ENCODE data around the gene ARF4.
"Not testable (repeated sequence)": the region's sequence is repeated elsewhere in the genome, so short reads cannot be mapped to it uniquely, and the experiment has no call there.

The ARF4 gene

GRCh38 chr3:57597127-57597923 is at the start of gene ARF4:
Gene ARF4 (minus strand): TSS chr3:57597344. CDS start chr3:57597140, 204 bp downstream.
- DNase-seq: peak; percentile 95

GRCh38 chr3:57646723-57647122 is 49.6 kb upstream of the ARF4 start:
- DNase-seq: no peak

GRCh38 chr3:57644740-57645139 is 47.6 kb upstream of the ARF4 start:
- DNase-seq: no peak

GRCh38 chr3:57637391-57637790 is 40.2 kb upstream of the ARF4 start:
- DNase-seq: no peak

GRCh38 chr3:57634259-57634658 is 37.1 kb upstream of the ARF4 start:
- not testable (repeated sequence) for DNase-seq

- no peak for DNase-seq
Observed at GRCh38 chr3:57627976-57628375, 30.8 kb upstream of the ARF4 start.

GRCh38 chr3:57624801-57625200 is 27.7 kb upstream of the ARF4 start:
- DNase-seq: no peak

GRCh38 chr3:57622362-57622761 is 25.2 kb upstream of the ARF4 start:
- no peak for DNase-seq

- no peak for DNase-seq
Observed at GRCh38 chr3:57617739-57618138, 20.6 kb upstream of the ARF4 start.

GRCh38 chr3:57616233-57616632 is 19.1 kb upstream of the ARF4 start:
- DNase-seq: no peak

GRCh38 chr3:57611870-57612269 is 14.7 kb upstream of the ARF4 start:
- not testable (repeated sequence) for DNase-seq

- DNase-seq: no peak
Observed at GRCh38 chr3:57605683-57606082, 8.5 kb upstream of the ARF4 start.

- DNase-seq: no peak
Observed at GRCh38 chr3:57604971-57605370, 7.8 kb upstream of the ARF4 start.

- DNase-seq: no peak
Observed at GRCh38 chr3:57600195-57600594, 3.1 kb upstream of the ARF4 start.

GRCh38 chr3:57598765-57599360 is 1.7 kb upstream of the ARF4 start:
- no peak for DNase-seq

- peak; percentile 1 for DNase-seq
Observed at GRCh38 chr3:57596495-57597126, 533 bp downstream of the ARF4 start.

GRCh38 chr3:57594576-57594975 is 2.6 kb downstream of the ARF4 start:
- DNase-seq: no peak

- DNase-seq: no peak
Observed at GRCh38 chr3:57594144-57594543, 3.0 kb downstream of the ARF4 start.

GRCh38 chr3:57592306-57592705 is 4.8 kb downstream of the ARF4 start:
- no peak for DNase-seq

GRCh38 chr3:57587905-57588304 is 9.2 kb downstream of the ARF4 start:
- no peak for DNase-seq

- DNase-seq: no peak
Observed at GRCh38 chr3:57586778-57587177, 10.4 kb downstream of the ARF4 start.

- no peak for DNase-seq
Observed at GRCh38 chr3:57583544-57583943, 13.6 kb downstream of the ARF4 start.

- peak; percentile 4 for DNase-seq
Observed at GRCh38 chr3:57582474-57583168, 14.5 kb downstream of the ARF4 start.

GRCh38 chr3:57577801-57578200 is 19.3 kb downstream of the ARF4 start:
- no peak for DNase-seq
